GM20000 (cell line): ENCODE data around the gene AGMO.

ENCODE experiments used
- DNase-seq: peaks from one replicate; pipeline ENCODE4 v3.0.0; 2012; ENCODE audit warnings: low spot score
- CTCF ChIP-seq: IDR thresholded peaks from 2 replicates; pipeline ENCODE4 v1.5.1; 2012; ENCODE audit warnings: mild to moderate bottlenecking, control low read depth; ENCODE audit errors: extremely low read depth, missing control alignments

The AGMO gene

DNA sequence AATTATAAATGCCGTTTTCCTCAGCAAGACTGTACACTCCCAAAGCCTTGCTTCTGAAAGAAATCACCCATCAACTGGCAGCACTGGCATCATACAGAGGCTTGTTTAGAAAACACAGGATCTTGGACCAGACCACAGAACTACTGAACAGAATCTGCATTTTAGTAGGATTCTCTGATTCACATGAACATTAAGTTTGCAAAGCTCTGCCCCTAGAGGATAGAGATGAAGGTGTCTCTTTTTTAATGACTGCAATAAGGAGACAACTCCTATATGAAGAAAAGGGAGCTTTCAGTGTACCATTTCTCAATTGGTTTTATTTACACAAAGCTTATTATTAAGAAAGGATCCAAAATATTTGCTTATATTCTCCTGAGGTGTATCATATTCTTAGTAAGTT is 172.7 kb downstream of the AGMO start:
- DNase-seq = no peak
- TF ChIP-seq CTCF = no peak

- no peak for TF ChIP-seq CTCF
- no peak for DNase-seq
Observed at GRCh38 chr7:15378494-15379145, 183.2 kb downstream of the AGMO start.

DNA sequence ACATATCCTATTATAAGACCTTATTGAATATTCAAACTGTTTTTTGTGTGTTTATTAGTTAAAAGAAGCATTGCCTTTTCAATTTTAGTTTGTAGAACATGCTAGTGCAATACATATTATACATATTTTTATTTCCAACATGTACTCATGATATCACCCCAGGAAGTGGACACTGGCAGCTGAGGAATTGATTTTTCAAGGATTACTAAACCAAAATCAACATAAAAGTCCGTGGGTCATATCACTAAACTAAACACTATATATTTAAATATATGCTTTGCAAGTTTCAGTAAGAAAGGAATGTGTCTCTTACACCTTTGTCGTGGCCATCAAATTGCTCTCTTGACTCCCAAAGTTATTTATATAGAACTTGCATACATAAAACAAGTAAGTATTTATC is 185.2 kb downstream of the AGMO start:
- TF ChIP-seq CTCF = no peak
- no peak for DNase-seq

DNA sequence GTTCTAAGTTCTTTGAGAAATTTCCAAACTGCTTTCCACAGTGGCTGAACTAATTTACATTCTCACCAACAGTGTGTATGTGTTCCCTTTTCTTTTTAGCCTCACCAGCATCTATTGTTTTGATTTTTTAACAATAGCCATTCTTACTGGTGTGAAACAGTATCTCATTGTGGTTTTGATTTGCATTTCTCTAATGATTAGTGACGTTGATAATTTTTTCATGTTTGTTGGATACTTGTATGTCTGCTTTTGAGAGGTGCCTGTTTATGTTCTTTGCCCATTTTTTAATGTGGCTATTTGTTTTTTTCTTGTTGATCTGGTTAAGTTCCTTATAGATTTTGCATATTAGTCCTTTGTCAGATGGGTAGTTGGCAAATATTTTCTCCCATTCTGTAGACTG is 191.4 kb downstream of the AGMO start:
- no peak for DNase-seq
- no peak for TF ChIP-seq CTCF

DNA sequence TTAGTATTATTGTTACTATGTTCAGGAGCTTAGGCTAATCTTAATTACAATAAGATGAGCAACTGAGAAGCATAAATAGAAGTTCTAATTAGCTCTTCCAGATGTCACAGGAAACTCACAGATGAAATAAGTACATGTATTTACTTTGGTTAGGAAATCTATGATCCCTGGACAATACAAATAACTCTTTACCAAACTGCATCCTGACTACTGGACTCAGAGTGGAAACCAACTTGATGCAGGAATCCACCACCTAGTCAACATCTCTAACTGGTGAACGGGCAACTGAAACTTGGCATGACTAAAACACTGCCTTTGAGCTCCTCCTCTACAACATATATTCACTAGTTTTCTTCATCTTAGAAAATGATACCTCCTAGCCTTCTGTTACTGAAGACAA is 193.2 kb downstream of the AGMO start:
- TF ChIP-seq CTCF = no peak
- DNase-seq = no peak

DNA sequence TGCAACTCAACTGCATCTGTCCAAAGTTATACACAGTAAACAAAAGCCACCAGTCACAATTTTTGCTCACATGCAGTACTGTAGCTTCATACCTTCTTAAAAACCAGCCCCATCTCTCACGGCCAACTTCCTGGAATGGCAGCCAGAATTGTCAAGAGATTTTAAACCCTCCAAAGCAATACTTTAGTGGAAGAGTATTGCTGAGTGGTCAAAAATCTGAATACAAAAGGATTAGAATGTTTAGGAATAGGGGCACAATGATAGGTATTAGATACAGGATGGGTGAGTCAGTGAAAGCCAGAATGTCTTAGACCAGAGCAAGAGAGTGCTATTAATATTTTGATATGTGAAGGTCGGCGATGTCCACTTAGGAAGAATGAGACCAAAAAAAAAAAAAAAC is 193.9 kb downstream of the AGMO start:
- DNase-seq = no peak
- no peak for TF ChIP-seq CTCF

GRCh38 chr7:15358112-15358511 is 203.7 kb downstream of the AGMO start:
- no peak for DNase-seq

More at GRCh38 chr7:15358112-15358511, 203.7 kb downstream of the AGMO start:
- TF ChIP-seq CTCF = no peak
